IPS-11a (cell line): ENCODE data around the gene ATP23.

Experiments used
- H3K4me3 ChIP-seq: one replicate; pipeline ENCODE4 v1.5.1; 2013; ENCODE audit warnings: low read depth, low read length, control low read depth

Gene ATP23

GRCh38 chr12:57966536-57966935 lies 25.2 kb downstream of the ATP23 start:
- H3K4me3 ChIP-seq = no peak overlapping the region

GRCh38 chr12:57983146-57983857 lies 41.9 kb downstream of the ATP23 start:
- H3K4me3 ChIP-seq = no peak overlapping the region

- H3K4me3 ChIP-seq = no peak overlapping the region
Measured at GRCh38 chr12:57983858-57984505, 42.6 kb downstream of the ATP23 start.

GRCh38 chr12:57984629-57985151 lies 43.3 kb downstream of the ATP23 start:
- no peak overlapping the region for H3K4me3 ChIP-seq

- H3K4me3 ChIP-seq = no peak overlapping the region
Measured at GRCh38 chr12:57985685-57986084, 44.3 kb downstream of the ATP23 start.

GRCh38 chr12:57989838-57990237 lies 48.5 kb downstream of the ATP23 start:
- H3K4me3 ChIP-seq = no peak overlapping the region

GRCh38 chr12:57990241-57990883 lies 49.0 kb downstream of the ATP23 start:
- no peak overlapping the region for H3K4me3 ChIP-seq

GRCh38 chr12:57992001-57992400 lies 50.6 kb downstream of the ATP23 start:
- H3K4me3 ChIP-seq = no peak overlapping the region

GRCh38 chr12:57993030-57993429 lies 51.7 kb downstream of the ATP23 start:
- no peak overlapping the region for H3K4me3 ChIP-seq

GRCh38 chr12:57993834-57994233 lies 52.5 kb downstream of the ATP23 start:
- no peak overlapping the region for H3K4me3 ChIP-seq

GRCh38 chr12:57996520-57996919 lies 55.2 kb downstream of the ATP23 start:
- no peak overlapping the region for H3K4me3 ChIP-seq

- no peak overlapping the region for H3K4me3 ChIP-seq
Measured at GRCh38 chr12:57998251-57998650, 56.9 kb downstream of the ATP23 start.

- no peak overlapping the region for H3K4me3 ChIP-seq
Measured at GRCh38 chr12:58000499-58000898, 59.1 kb downstream of the ATP23 start.

GRCh38 chr12:58007875-58008274 lies 66.5 kb downstream of the ATP23 start:
- H3K4me3 ChIP-seq = no peak overlapping the region

GRCh38 chr12:58008634-58009033 lies 67.3 kb downstream of the ATP23 start:
- H3K4me3 ChIP-seq = no peak overlapping the region
